ENCODE data around the gene REP15.
"Not testable (repeated sequence)": the region's sequence is repeated elsewhere in the genome, so short reads cannot be mapped to it uniquely, and the experiment has no call there.

The REP15 gene

GRCh38 chr12:27703720-27704452 is 7.6 kb downstream of the REP15 start:
- peak; percentile 56 for DNase-seq

GRCh38 chr12:27705263-27705662 is 9.0 kb downstream of the REP15 start:
- DNase-seq = no peak

GRCh38 chr12:27707216-27707615 is 11.0 kb downstream of the REP15 start:
- DNase-seq = no peak

- no peak for DNase-seq
Observed at GRCh38 chr12:27709212-27709931, 13.1 kb downstream of the REP15 start.

GRCh38 chr12:27709932-27710591 is 13.8 kb downstream of the REP15 start:
- DNase-seq = no peak

GRCh38 chr12:27710592-27711316 is 14.5 kb downstream of the REP15 start, which contains the start of gene MRPS35:
TSS of gene MRPS35 (plus strand) at chr12:27710832. CDS start at chr12:27710844, 12 bp downstream.
- peak; percentile 75 for DNase-seq

- DNase-seq = no peak
Observed at GRCh38 chr12:27711317-27711682, 15.1 kb downstream of the REP15 start.

GRCh38 chr12:27711967-27712366 is 15.7 kb downstream of the REP15 start:
- DNase-seq = no peak

GRCh38 chr12:27723212-27723611 is 27.0 kb downstream of the REP15 start:
- no peak for DNase-seq

GRCh38 chr12:27730097-27730588 is 33.9 kb downstream of the REP15 start:
- no peak for DNase-seq

- DNase-seq = no peak
Observed at GRCh38 chr12:27732281-27732680, 36.0 kb downstream of the REP15 start.

- DNase-seq = no peak
Observed at GRCh38 chr12:27733052-27733656, 36.9 kb downstream of the REP15 start.

GRCh38 chr12:27733791-27734190 is 37.5 kb downstream of the REP15 start:
- DNase-seq = no peak

GRCh38 chr12:27734321-27734720 is 38.1 kb downstream of the REP15 start:
- not testable (repeated sequence) for DNase-seq

- no peak for DNase-seq
Observed at GRCh38 chr12:27743601-27744000, 47.4 kb downstream of the REP15 start.

- DNase-seq = not testable (repeated sequence)
Observed at GRCh38 chr12:27745734-27746133, 49.5 kb downstream of the REP15 start.

Data from NK-92 treated with Interleukin-12 subunit alpha and Interleukin-12 subunit beta, amount 100 ng/mL, for 24 hours (cell line).